Esophagus mucosa (tissue), 1 donor: Measurements from ENCODE around the gene SPCS1. TPM values are rescaled to one million over a fixed set of nuclear protein-coding genes. Genes with fewer than 3 reads are reported as not detected.
A peak's percentile ranks its signal among the peaks of the same experiment; 100 is the strongest.
"Not testable (repeated sequence)": the region's sequence is repeated elsewhere in the genome, so short reads cannot be mapped to it uniquely, and the experiment has no call there.

Source experiments
- ATAC-seq: fragments of 200-7000 bp; cut with Tn5 transposase; one replicate; pipeline ENCODE4 v1.9.1; 2020
- total RNA-seq: library from RNA; stranded (reverse); gene quantifications from one replicate; pipeline ENCODE4 v1.2.4, GENCODE V29; 2023
- donor health status: DM: yes; HTN: yes; CAD: no.

The SPCS1 gene
- total RNA-seq, 1 donor from 2014 or later: 70.6 TPM

- no peak for ATAC-seq
Measured at GRCh38 chr3:52695798-52696671, 9.9 kb upstream of the SPCS1 start.

GRCh38 chr3:52696830-52697631 lies 8.9 kb upstream of the SPCS1 start:
- ATAC-seq: no peak

GRCh38 chr3:52697632-52697965 lies 8.3 kb upstream of the SPCS1 start:
- ATAC-seq: no peak

- ATAC-seq: no peak
Measured at GRCh38 chr3:52703341-52703740, 2.6 kb upstream of the SPCS1 start.

- peak; percentile 25 for ATAC-seq
Measured at GRCh38 chr3:52704611-52705437, 1.1 kb upstream of the SPCS1 start.

- no peak for ATAC-seq
Measured at GRCh38 chr3:52705438-52705687, 543 bp upstream of the SPCS1 start.

GRCh38 chr3:52707585-52707984 lies 1.7 kb downstream of the SPCS1 start:
- ATAC-seq: no peak

GRCh38 chr3:52710512-52710911 lies 4.6 kb downstream of the SPCS1 start:
- no peak for ATAC-seq

- ATAC-seq: no peak
Measured at GRCh38 chr3:52712291-52713212, 6.6 kb downstream of the SPCS1 start.

- ATAC-seq: peak; percentile 44
Measured at GRCh38 chr3:52714335-52715302, 8.7 kb downstream of the SPCS1 start.

GRCh38 chr3:52715714-52716305 lies 9.9 kb downstream of the SPCS1 start:
- ATAC-seq: no peak

- ATAC-seq: no peak
Measured at GRCh38 chr3:52719618-52720017, 13.7 kb downstream of the SPCS1 start.

- no peak for ATAC-seq
Measured at GRCh38 chr3:52721002-52721729, 15.3 kb downstream of the SPCS1 start.

- ATAC-seq: no peak
Measured at GRCh38 chr3:52721730-52722008, 15.8 kb downstream of the SPCS1 start.

GRCh38 chr3:52722491-52722890 lies 16.6 kb downstream of the SPCS1 start:
- ATAC-seq: no peak

- ATAC-seq: no peak
Measured at GRCh38 chr3:52723935-52724334, 18.0 kb downstream of the SPCS1 start.

- ATAC-seq: no peak
Measured at GRCh38 chr3:52724511-52724910, 18.6 kb downstream of the SPCS1 start.

- not testable (repeated sequence) for ATAC-seq
Measured at GRCh38 chr3:52728753-52729152, 22.8 kb downstream of the SPCS1 start.

- no peak for ATAC-seq
Measured at GRCh38 chr3:52730681-52731080, 24.8 kb downstream of the SPCS1 start.

- no peak for ATAC-seq
Measured at GRCh38 chr3:52731590-52731989, 25.7 kb downstream of the SPCS1 start.
